H1 (cell line): ENCODE results near the gene PTPRG. TPM values are rescaled to one million over a fixed set of nuclear protein-coding genes. Genes with fewer than 3 reads are reported as not detected.

Source experiments
- GTF2F1 ChIP-seq: IDR thresholded peaks from 2 replicates; pipeline ENCODE4 v1.6.1; 2012; ENCODE audit warnings: low read depth, low read length, improper control_type of control experiment, borderline replicate concordance
- POU5F1 ChIP-seq: IDR thresholded peaks from 2 replicates; pipeline ENCODE4 v1.6.1; 2011; ENCODE audit warnings: low read depth, mild to moderate bottlenecking, low read length, moderate library complexity
- SRF ChIP-seq: IDR thresholded peaks from 2 replicates; pipeline ENCODE4 v1.6.1; 2011; ENCODE audit warnings: mild to moderate bottlenecking, low read depth, low read length, moderate library complexity
- polyA plus RNA-seq, 7 experiments: library from polyadenylated mRNA; depleted of rRNA in 3 of 7; stranded (reverse) in 5 of 7; unstranded in 2 of 7; fragments of >200 nt in 5 of 7; fragments of 200-250 nt in 2 of 7; gene quantifications; 1 replicate in 5 of 7; 2 replicates in 1 of 7; 4 replicates in 1 of 7; pipeline versions ENCODE4 v1.2.1 to v1.2.3, GENCODE V29; 2011 to 2013; ENCODE audit warnings: missing spikeins in 2 of 7, mixed read lengths in 2 of 7
- total RNA-seq: library from RNA; stranded (reverse); fragmentation: NEBNext Ultra II Directional; extraction: Animal tissue kit (Norgen Biotek cat#: 25700); gene quantifications from 2 replicates; pipeline ENCODE4 v1.2.1, GENCODE V29; 2021

PTPRG gene
- total and polyA plus RNA-seq, 2 of the 8 experiments (the other 6 are each of a cell fraction or from before 2014, with no cell fraction given) = 23.3 to 96.2 TPM

GRCh38 chr3:61956236-61956635 is 394.9 kb downstream of the PTPRG start (continued):
- TF ChIP-seq SRF (no peak), GTF2F1 (no peak), POU5F1 (no peak)
